ENCODE measurements around the gene NUDT1. TPM values are rescaled to one million over a fixed set of nuclear protein-coding genes. Genes with fewer than 3 reads are reported as not detected.

NUDT1 gene
- total RNA-seq, 1 experiment from 2014 or later, result 100 TPM

- TF ChIP-seq ARID4B (CRISPR knock-in tag; IDR thresholded peaks at IDR 0.05; ENCODE audit: borderline replicate concordance) (peak; percentile 78; the same call in 1 of the 2 replicates), ZSCAN18 (CRISPR knock-in tag; IDR thresholded peaks at IDR 0.05) (no peak), TCF7 (CRISPR knock-in tag; IDR thresholded peaks at IDR 0.05; ENCODE audit: low read depth) (0 out of 2 replicates have a peak, but pooled peaks have one; percentile 33), USF1 (CRISPR knock-in tag; IDR thresholded peaks at IDR 0.05) (peak; percentile 35; the same call in 1 of the 2 replicates), FOXP4 (CRISPR knock-in tag; IDR thresholded peaks at IDR 0.05) (peak; percentile 74), MLX (CRISPR knock-in tag; IDR thresholded peaks at IDR 0.05) (no peak), GABPB1 (CRISPR knock-in tag; IDR thresholded peaks at IDR 0.05) (peak; percentile 87), NR1H2 (CRISPR knock-in tag; IDR thresholded peaks at IDR 0.05) (no peak), ZNF317 (CRISPR knock-in tag; IDR thresholded peaks at IDR 0.05; ENCODE audit: borderline replicate concordance, low read depth) (peak; percentile 27; the same call in 1 of the 2 replicates), CREM (CRISPR knock-in tag; IDR thresholded peaks at IDR 0.05) (0 out of 2 replicates have a peak, but pooled peaks have one; percentile 52), USF2 (CRISPR knock-in tag; IDR thresholded peaks at IDR 0.05) (peak; percentile 49), FOXP1 (CRISPR knock-in tag; IDR thresholded peaks at IDR 0.05; ENCODE audit: borderline replicate concordance) (peak; percentile 93), ESRRA (CRISPR knock-in tag; IDR thresholded peaks at IDR 0.05; ENCODE audit: borderline replicate concordance) (no peak), KAT7 (CRISPR knock-in tag; IDR thresholded peaks at IDR 0.05; ENCODE audit: borderline replicate concordance) (0 out of 2 replicates have a peak, but pooled peaks have one; percentile 53), ATF1 (CRISPR knock-in tag; IDR thresholded peaks at IDR 0.05) (peak; percentile 19; the same call in 1 of the 2 replicates), ERG (CRISPR knock-in tag; IDR thresholded peaks at IDR 0.05) (no peak), ZBTB21 (CRISPR knock-in tag; IDR thresholded peaks at IDR 0.05; ENCODE audit: borderline replicate concordance) (peak; percentile 83), CREB1 (CRISPR knock-in tag; IDR thresholded peaks at IDR 0.05) (0 out of 2 replicates have a peak, but pooled peaks have one; percentile 30), ZMAT4 (CRISPR knock-in tag; IDR thresholded peaks at IDR 0.05) (no peak), ZNF281 (CRISPR knock-in tag; IDR thresholded peaks at IDR 0.05) (0 out of 2 replicates have a peak, but pooled peaks have one; percentile 48), ZNF263 (CRISPR knock-in tag; IDR thresholded peaks at IDR 0.05; ENCODE audit: low read depth) (no peak)
These were observed at the start of gene NUDT1, which contains the start of gene MRM2 (continued) for GRCh38 chr7:2241580-2242540.
